Gastroesophageal sphincter (tissue), 3 donors: ENCODE data around the gene NRXN3.

Source experiments
- CTCF ChIP-seq, 4 experiments: fragments of 200-600 bp in 2 of 4; fragments of 450-650 bp in 2 of 4; sonication (generic) in 1 of 4; IDR thresholded peaks; one replicate each; pipeline ENCODE4 v1.5.1; 2017 to 2019; ENCODE audit warnings: antibody characterized with exemption in 4 of 4, mild to moderate bottlenecking in 2 of 4, moderate library complexity in 2 of 4
- POLR2A ChIP-seq, 2 donors: fragments of 450-650 bp; IDR thresholded peaks; one replicate each; pipeline ENCODE4 v1.6.1; 2017; ENCODE audit warnings: antibody characterized with exemption in 2 of 2, mild to moderate bottlenecking in 2 of 2, moderate library complexity in 1 of 2
- POLR2AphosphoS5 ChIP-seq: sonication (generic); formaldehyde crosslinking; IDR thresholded peaks from one replicate; pipeline ENCODE4 v1.6.1; 2017; ENCODE audit warnings: antibody characterized with exemption

GRCh38 chr14:79369359-79370332 is 1199.5 kb downstream of the NRXN3 start:
- TF ChIP-seq POLR2A (IDR thresholded peaks at IDR 0.05) (no peak), CTCF (IDR thresholded peaks at IDR 0.05) (peak in 3 of 4 experiments; percentile 3 to 22 (median 17)), POLR2AphosphoS5 (peak; percentile 95)
